Activated naive CD4-positive, alpha-beta T cell treated with anti-CD3 and anti-CD28 coated beads for 36 hours (primary cell): ENCODE results near the gene PINK1. TPM values are rescaled to one million over a fixed set of nuclear protein-coding genes. Genes with fewer than 3 reads are reported as not detected.

Source experiments
- CTCF ChIA-PET: fragments of 350-600 bp; sonication (Branson Sonifier 250); formaldehyde crosslinking; loops from one replicate; lab custom pipeline; 2021; ENCODE audit warnings: antibody characterized with exemption; lab: Charles Lee
- DNase-seq: peaks from one replicate; pipeline ENCODE4 v3.0.0-alpha.2; 2020
- H3K27ac Mint-ChIP-seq: one replicate; pipeline ENCODE4 v1.8.0; 2021; ENCODE audit warnings: mild to moderate bottlenecking, mixed read lengths
- H3K27me3 Mint-ChIP-seq: one replicate; pipeline ENCODE4 v1.8.0; 2021; ENCODE audit warnings: low read depth, mixed read lengths
- H3K36me3 Mint-ChIP-seq: one replicate; pipeline ENCODE4 v1.8.0; 2021; ENCODE audit warnings: low read depth, mixed read lengths
- H3K4me1 Mint-ChIP-seq: one replicate; pipeline ENCODE4 v1.8.0; 2021; ENCODE audit warnings: low read depth, mixed read lengths
- H3K4me3 Mint-ChIP-seq: one replicate; pipeline ENCODE4 v1.8.0; 2021; ENCODE audit warnings: mild to moderate bottlenecking, moderate library complexity, mixed read lengths
- H3K9me3 Mint-ChIP-seq: one replicate; pipeline ENCODE4 v1.8.0; 2021; ENCODE audit warnings: mixed read lengths
- intact Hi-C: fragments of 100-400 bp; cut with micrococcal nuclease; formaldehyde crosslinking; loops from one replicate; pipeline ENCODE4 v1.15.1; 2023
- total RNA-seq, 2 experiments: library from RNA; stranded (reverse); gene quantifications; one replicate each; pipeline ENCODE4 v1.2.3, GENCODE V29; 2021

The PINK1 gene
- total RNA-seq, 2 experiments from 2014 or later: 1.4 to 1.5 TPM

- Mint-ChIP-seq H3K36me3 (peaks cover 44% of the 10 kb centered on the region), H3K4me3 (no peak overlapping the region), H3K9me3 (no peaks in the 10 kb centered on the region), H3K27ac (peak overlapping the region; percentile 99), H3K27me3 (no peaks in the 10 kb centered on the region), H3K4me1 (peaks cover 39% of the 10 kb centered on the region)
- DNase-seq: no peak
- intact Hi-C loops: no loop called here
- CTCF ChIA-PET: interaction anchor here (1.2 to 1.3 kb wide), 2 partner anchors 17 to 23 kb away, joined by 3 read pairs; partner anchors contain the start of gene PINK1
These were observed 23.8 kb downstream of the PINK1 start for GRCh38 chr1:20657024-20657423.

- Mint-ChIP-seq H3K27me3 (no peaks in the 10 kb centered on the region), H3K4me1 (peaks cover 50% of the 10 kb centered on the region), H3K27ac (peak overlapping the region; percentile 99), H3K9me3 (no peaks in the 10 kb centered on the region), H3K36me3 (peaks cover 40% of the 10 kb centered on the region), H3K4me3 (no peak overlapping the region)
- CTCF ChIA-PET: interaction anchor here (0.7 kb wide), 2 partner anchors 135 to 517 kb away, joined by 3 read pairs; no protein-coding TSS in a partner anchor
- intact Hi-C loops: no loop called here
- DNase-seq: peak; percentile 24
These were observed 25.1 kb downstream of the PINK1 start for GRCh38 chr1:20658166-20658915.

- Mint-ChIP-seq H3K4me3 (peak overlapping the region; percentile 99), H3K36me3 (peaks cover 34% of the 10 kb centered on the region), H3K27ac (peak overlapping the region; percentile 99), H3K4me1 (peaks cover 50% of the 10 kb centered on the region), H3K9me3 (no peaks in the 10 kb centered on the region), H3K27me3 (no peaks in the 10 kb centered on the region)
- CTCF ChIA-PET: interaction anchor here (0.7 to 1.1 kb wide), 3 partner anchors 20 to 138 kb away, joined by 3 read pairs; partner anchors contain the start of gene HP1BP3
- no peak for DNase-seq
- intact Hi-C loops: no loop called here
These were observed 27.1 kb downstream of the PINK1 start for GRCh38 chr1:20660363-20660762.

- H3K4me3 Mint-ChIP-seq: peak overlapping the region; percentile 99
- CTCF ChIA-PET: interaction anchor here (1.0 kb wide), 1 partner anchor 138 kb away, joined by 3 read pairs; no protein-coding TSS in a partner anchor
- peak; percentile 25 for DNase-seq
- intact Hi-C loops: loop anchor here (1.0 kb wide), 4 partner anchors 27 to 515 kb away; partner anchors contain the start of gene EIF4G3
- H3K27ac Mint-ChIP-seq: peak overlapping the region; percentile 99
- no peaks in the 10 kb centered on the region for H3K9me3 Mint-ChIP-seq
- H3K4me1 Mint-ChIP-seq: peaks cover 50% of the 10 kb centered on the region
- peaks cover 31% of the 10 kb centered on the region for H3K36me3 Mint-ChIP-seq
- no peaks in the 10 kb centered on the region for H3K27me3 Mint-ChIP-seq
These were observed 27.6 kb downstream of the PINK1 start for GRCh38 chr1:20660847-20661206.

GRCh38 chr1:20661207-20662109 is 28.2 kb downstream of the PINK1 start, which contains the start of gene DDOST:
DDOST (minus strand) TSS chr1:20661369; CDS start chr1:20661350, 19 bp downstream.
- no peaks in the 10 kb centered on the region for H3K27me3 Mint-ChIP-seq
- H3K9me3 Mint-ChIP-seq: no peaks in the 10 kb centered on the region
- CTCF ChIA-PET: interaction anchor here (1.0 kb wide), 1 partner anchor 534 kb away, joined by 5 read pairs; no protein-coding TSS in a partner anchor
- H3K4me3 Mint-ChIP-seq: peak within 1 kb of the TSS; percentile 99
- peaks cover 25% of the 10 kb centered on the region for H3K36me3 Mint-ChIP-seq
- intact Hi-C loops: loop anchor here (1.0 kb wide), 4 partner anchors 27 to 515 kb away; partner anchors contain the start of gene EIF4G3
- peak within 1 kb of the TSS; percentile 99 for H3K27ac Mint-ChIP-seq
- peaks cover 50% of the 10 kb centered on the region for H3K4me1 Mint-ChIP-seq
- DNase-seq: peak; percentile 97

GRCh38 chr1:20662110-20662475 is 28.8 kb downstream of the PINK1 start:
- DNase-seq: no peak
- intact Hi-C loops: no loop called here
- CTCF ChIA-PET: interaction anchor here (1.0 kb wide), 1 partner anchor 533 kb away, joined by 5 read pairs; no protein-coding TSS in a partner anchor
- H3K36me3 Mint-ChIP-seq: peaks cover 19% of the 10 kb centered on the region
- no peaks in the 10 kb centered on the region for H3K27me3 Mint-ChIP-seq
- H3K9me3 Mint-ChIP-seq: no peaks in the 10 kb centered on the region
- H3K27ac Mint-ChIP-seq: peak overlapping the region; percentile 99
- peaks cover 48% of the 10 kb centered on the region for H3K4me1 Mint-ChIP-seq
- peak overlapping the region; percentile 99 for H3K4me3 Mint-ChIP-seq

GRCh38 chr1:20663365-20663764 is 30.1 kb downstream of the PINK1 start:
- no peak overlapping the region for H3K27ac Mint-ChIP-seq
- CTCF ChIA-PET: interaction anchor here (1.0 to 1.6 kb wide), 3 partner anchors 30 to 141 kb away, joined by 3 to 5 read pairs (median 3); partner anchors contain the start of gene PINK1
- intact Hi-C loops: no loop called here

GRCh38 chr1:20663969-20664715 is 30.9 kb downstream of the PINK1 start:
- Mint-ChIP-seq H3K27me3 (no peaks in the 10 kb centered on the region), H3K4me1 (peaks cover 32% of the 10 kb centered on the region), H3K9me3 (no peaks in the 10 kb centered on the region), H3K36me3 (peaks cover 14% of the 10 kb centered on the region), H3K27ac (no peak overlapping the region), H3K4me3 (no peak overlapping the region)
- CTCF ChIA-PET: interaction anchor here (0.6 to 1.6 kb wide), 3 partner anchors 31 to 1161 kb away, joined by 3 to 5 read pairs (median 3); partner anchors contain the start of gene PINK1
- intact Hi-C loops: no loop called here
- no peak for DNase-seq

More at GRCh38 chr1:20663365-20663764, 30.1 kb downstream of the PINK1 start:
- no peaks in the 10 kb centered on the region for H3K27me3 Mint-ChIP-seq
- no peak overlapping the region for H3K4me3 Mint-ChIP-seq
- no peaks in the 10 kb centered on the region for H3K9me3 Mint-ChIP-seq
- DNase-seq: peak; percentile 16
- peaks cover 16% of the 10 kb centered on the region for H3K36me3 Mint-ChIP-seq
- peaks cover 39% of the 10 kb centered on the region for H3K4me1 Mint-ChIP-seq

- DNase-seq: peak; percentile 13
- Mint-ChIP-seq H3K4me3 (no peak overlapping the region), H3K4me1 (peaks cover 16% of the 10 kb centered on the region), H3K36me3 (peaks cover 3% of the 10 kb centered on the region), H3K27me3 (no peaks in the 10 kb centered on the region), H3K9me3 (no peaks in the 10 kb centered on the region), H3K27ac (no peak overlapping the region)
- intact Hi-C loops: no loop called here
- CTCF ChIA-PET: interaction anchor here (1.5 kb wide), 1 partner anchor 30 kb away, joined by 4 read pairs; no protein-coding TSS in a partner anchor
These were observed 32.5 kb downstream of the PINK1 start for GRCh38 chr1:20665726-20666125.

GRCh38 chr1:20666146-20666545 is 32.9 kb downstream of the PINK1 start:
- intact Hi-C loops: no loop called here
- DNase-seq: no peak
- CTCF ChIA-PET: interaction anchor here (1.5 kb wide), 1 partner anchor 29 kb away, joined by 4 read pairs; no protein-coding TSS in a partner anchor
- no peak overlapping the region for H3K4me3 Mint-ChIP-seq
- peaks cover 1% of the 10 kb centered on the region for H3K36me3 Mint-ChIP-seq
- no peaks in the 10 kb centered on the region for H3K9me3 Mint-ChIP-seq
- no peak overlapping the region for H3K27ac Mint-ChIP-seq
- H3K27me3 Mint-ChIP-seq: no peaks in the 10 kb centered on the region
- peaks cover 15% of the 10 kb centered on the region for H3K4me1 Mint-ChIP-seq

GRCh38 chr1:20666804-20667203 is 33.5 kb downstream of the PINK1 start:
- H3K9me3 Mint-ChIP-seq: no peaks in the 10 kb centered on the region
- H3K27ac Mint-ChIP-seq: no peak overlapping the region
- intact Hi-C loops: no loop called here
- H3K4me3 Mint-ChIP-seq: no peak overlapping the region
- no peaks in the 10 kb centered on the region for H3K27me3 Mint-ChIP-seq
- DNase-seq: peak; percentile 26
- CTCF ChIA-PET: interaction anchor here (1.5 kb wide), 1 partner anchor 29 kb away, joined by 4 read pairs; no protein-coding TSS in a partner anchor
- peaks cover 15% of the 10 kb centered on the region for H3K4me1 Mint-ChIP-seq
- no peaks in the 10 kb centered on the region for H3K36me3 Mint-ChIP-seq
